Mucosa of descending colon (tissue), 3 donors: ENCODE results near the gene TMEM50B. TPM values are rescaled to one million over a fixed set of nuclear protein-coding genes. Genes with fewer than 3 reads are reported as not detected.

Experiments
- ATAC-seq: fragments of 200-7000 bp; cut with Tn5 transposase; one replicate; pipeline ENCODE4 v1.9.1; 2020; ENCODE audit warnings: mild to moderate bottlenecking, moderate library complexity
- DNase-seq, 3 donors: peaks; one replicate each; pipeline ENCODE4 v3.0.0-alpha.2; 2020
- H3K36me3 ChIP-seq: fragments of 200-600 bp; one replicate; pipeline ENCODE4 v1.8.0; 2021; ENCODE audit warnings: low read depth, mild to moderate bottlenecking
- H3K4me1 ChIP-seq: fragments of 200-600 bp; one replicate; pipeline ENCODE4 v1.8.0; 2021; ENCODE audit warnings: low read depth, mild to moderate bottlenecking
- H3K4me3 ChIP-seq: fragments of 200-600 bp; one replicate; pipeline ENCODE4 v1.8.0; 2021; ENCODE audit warnings: mild to moderate bottlenecking
- H3K9me3 ChIP-seq: fragments of 200-600 bp; one replicate; pipeline ENCODE4 v1.8.0; 2021; ENCODE audit warnings: mild to moderate bottlenecking
- CTCF ChIP-seq: fragments of 200-600 bp; IDR thresholded peaks from one replicate; pipeline ENCODE4 v1.8.0; 2022; ENCODE audit warnings: antibody characterized with exemption, mild to moderate bottlenecking
- intact Hi-C, 2 donors: fragments of 100-400 bp; cut with DNase I in 1 of 2; cut with micrococcal nuclease in 1 of 2; formaldehyde crosslinking; loops; one replicate each; pipeline versions ENCODE4 v1.11.0 to v1.11.1; 2022; cut with DNase I, micrococcal nuclease
- long read RNA-seq, 2 donors: library from polyadenylated mRNA; unstranded; transcript quantifications; one replicate each; pipeline ENCODE4 v2.0.0, GENCODE V29; 2019 to 2021
- total RNA-seq, 3 donors: library from RNA; stranded (reverse); fragmentation: NEBNext Ultra II Directional in 2 of 3; extraction: Animal tissue kit (Norgen Biotek cat#: 25700) in 2 of 3; gene quantifications; one replicate each; pipeline versions ENCODE4 v1.2.1 to v1.2.4, GENCODE V29; 2021 to 2023
- donor health status: DM: no; HTN: no; CAD: no; lungs with moderate emphysema.
- donor health status: DM: no; HTN: no; CAD: no.
- donor health status: DM: no; HTN: yes; CAD: no.

TMEM50B gene
- total RNA-seq: 10 to 100 TPM; 40.5 to 53.1 (median 42.2) TPM
- long read RNA-seq, donor 1, transcript TMEM50B-210 (7 exons, 2,375 nt): major isoform, 105 of 126 reads
- long read RNA-seq, donor 1, partial matches to known transcripts: 3 of 126 reads
- long read RNA-seq, donor 1, other reads (novel, unspliced or antisense): 13 of 126 reads
- long read RNA-seq, donor 2, transcript TMEM50B-210 (7 exons, 2,375 nt): major isoform, 57 of 70 reads
- long read RNA-seq, donor 2, partial matches to known transcripts: 2 of 70 reads
- long read RNA-seq, donor 2, other reads (novel, unspliced or antisense): 11 of 70 reads

GRCh38 chr21:33479679-33480480 lies at the start of gene TMEM50B:
TMEM50B (minus strand) TSS chr21:33479974; CDS start chr21:33468885, 11,089 bp downstream.
- intact Hi-C loops: no loop called here
- peak; percentile 97 for ATAC-seq

GRCh38 chr21:33522953-33523349 lies 43.2 kb upstream of the TMEM50B start:
- H3K9me3 ChIP-seq: no peaks in the 10 kb centered on the region
- ATAC-seq: no peak
- intact Hi-C loops: no loop called here
- no peak for DNase-seq
- no peak for TF ChIP-seq CTCF
- no peaks in the 10 kb centered on the region for H3K36me3 ChIP-seq
- H3K4me3 ChIP-seq: no peak overlapping the region
- no peaks in the 10 kb centered on the region for H3K4me1 ChIP-seq

More at GRCh38 chr21:33479679-33480480, at the start of gene TMEM50B:
- Histone ChIP-seq H3K4me1 (peaks cover 6% of the 10 kb centered on the region), H3K9me3 (no peaks in the 10 kb centered on the region), H3K36me3 (no peaks in the 10 kb centered on the region), H3K4me3 (peak within 1 kb of the TSS; percentile 88)
- DNase-seq: peak; percentile 97 to 98 (median 97)
- peak; percentile 28 for TF ChIP-seq CTCF

GRCh38 chr21:33522297-33522952 lies 42.7 kb upstream of the TMEM50B start:
- TF ChIP-seq CTCF: no peak
- Histone ChIP-seq H3K4me3 (no peak overlapping the region), H3K9me3 (no peaks in the 10 kb centered on the region), H3K36me3 (no peaks in the 10 kb centered on the region), H3K4me1 (no peaks in the 10 kb centered on the region)
- ATAC-seq: no peak
- intact Hi-C loops: no loop called here
- DNase-seq: no peak

GRCh38 chr21:33518899-33519298 lies 39.1 kb upstream of the TMEM50B start:
- no peak overlapping the region for H3K4me3 ChIP-seq
- intact Hi-C loops: no loop called here
- DNase-seq: no peak
- H3K4me1 ChIP-seq: no peaks in the 10 kb centered on the region
- no peak for TF ChIP-seq CTCF
- H3K9me3 ChIP-seq: no peaks in the 10 kb centered on the region
- no peak for ATAC-seq
- no peaks in the 10 kb centered on the region for H3K36me3 ChIP-seq

- Histone ChIP-seq H3K9me3 (no peaks in the 10 kb centered on the region), H3K36me3 (no peaks in the 10 kb centered on the region), H3K4me1 (no peaks in the 10 kb centered on the region), H3K4me3 (no peak overlapping the region)
- no peak for DNase-seq
- intact Hi-C loops: no loop called here
- ATAC-seq: peak; percentile 57
- TF ChIP-seq CTCF: no peak
Measured at GRCh38 chr21:33514229-33514628, 34.5 kb upstream of the TMEM50B start.
